CD8-positive, alpha-beta memory T cell (primary cell): ENCODE measurements around the gene KLHL33. TPM values are rescaled to one million over a fixed set of nuclear protein-coding genes. Genes with fewer than 3 reads are reported as not detected.
A peak's percentile ranks its signal among the peaks of the same experiment; 100 is the strongest.

Experiments used
- CTCF ChIA-PET: fragments of 350-600 bp; sonication (Branson Sonifier 250); formaldehyde crosslinking; loops from one replicate; lab custom pipeline; 2021; ENCODE audit warnings: antibody characterized with exemption; lab: Charles Lee
- POLR2A ChIA-PET: fragments of 350-600 bp; sonication (Branson Sonifier 250); formaldehyde crosslinking; loops from one replicate; lab custom pipeline; 2021; ENCODE audit warnings: antibody characterized with exemption; lab: Charles Lee
- DNase-seq, 5 donors: peaks; one replicate each; pipeline versions ENCODE4 v3.0.0 to v3.0.0-alpha.2; 2020 to 2022; ENCODE audit warnings: mixed read lengths in 1 of 5
- H3K27ac ChIP-seq: one replicate; pipeline ENCODE4 v1.7.0; 2013; ENCODE audit warnings: low read depth, mild to moderate bottlenecking, low read length, moderate library complexity
- H3K27me3 ChIP-seq: 2 replicates; pipeline ENCODE4 v1.7.0; 2013; ENCODE audit warnings: low read length, mild to moderate bottlenecking; ENCODE audit not compliant: insufficient read depth, poor library complexity, severe bottlenecking
- H3K36me3 ChIP-seq: 2 replicates; pipeline ENCODE4 v1.7.0; 2013; ENCODE audit warnings: mild to moderate bottlenecking, low read length, moderate library complexity; ENCODE audit not compliant: insufficient read depth
- H3K4me1 ChIP-seq: 2 replicates; pipeline ENCODE4 v1.7.0; 2013; ENCODE audit warnings: mild to moderate bottlenecking, low read length, moderate library complexity; ENCODE audit not compliant: insufficient read depth
- H3K4me3 ChIP-seq: 2 replicates; pipeline ENCODE4 v1.7.0; 2013; ENCODE audit warnings: mild to moderate bottlenecking, low read length
- H3K9me3 ChIP-seq: 2 replicates; pipeline ENCODE4 v1.7.0; 2013; ENCODE audit warnings: mild to moderate bottlenecking, low read length
- H3K27ac Mint-ChIP-seq, 8 donors: one replicate each; pipeline ENCODE4 v1.8.0; 2020 to 2021; ENCODE audit warnings: mixed read lengths in 8 of 8, mild to moderate bottlenecking in 6 of 8, inconsistent platforms in 3 of 8, moderate library complexity in 3 of 8
- H3K27me3 Mint-ChIP-seq, 2 donors: one replicate each; pipeline ENCODE4 v1.8.0; 2020 to 2021; ENCODE audit warnings: mixed read lengths in 2 of 2, mild to moderate bottlenecking in 1 of 2, moderate library complexity in 1 of 2
- H3K36me3 Mint-ChIP-seq, 3 donors: one replicate each; pipeline ENCODE4 v1.8.0; 2020 to 2021; ENCODE audit warnings: mixed read lengths in 3 of 3, inconsistent platforms in 1 of 3, mild to moderate bottlenecking in 1 of 3
- H3K4me1 Mint-ChIP-seq, 3 donors: one replicate each; pipeline ENCODE4 v1.8.0; 2020 to 2021; ENCODE audit warnings: mixed read lengths in 3 of 3, inconsistent platforms in 1 of 3, mild to moderate bottlenecking in 1 of 3
- H3K4me3 Mint-ChIP-seq, 7 donors: one replicate each; pipeline ENCODE4 v1.8.0; 2020 to 2021; ENCODE audit warnings: mixed read lengths in 7 of 7, mild to moderate bottlenecking in 6 of 7, moderate library complexity in 4 of 7, inconsistent platforms in 2 of 7
- H3K9me3 Mint-ChIP-seq, 5 donors: one replicate each; pipeline ENCODE4 v1.8.0; 2020 to 2022; ENCODE audit warnings: mixed read lengths in 5 of 5, mild to moderate bottlenecking in 3 of 5, moderate library complexity in 2 of 5, inconsistent platforms in 1 of 5
- polyA plus RNA-seq: library from polyadenylated mRNA; unstranded; fragments of 300-500 nt; fragmentation: Illumina TruSeq; gene quantifications from one replicate; pipeline ENCODE4 v1.2.3, GENCODE V29; 2021
- total RNA-seq, 2 experiments: library from RNA; stranded (reverse); gene quantifications; one replicate each; pipeline ENCODE4 v1.2.3, GENCODE V29; 2021

The KLHL33 gene
- total and polyA plus RNA-seq, 3 experiments from 2014 or later, result 0.09 to 0.12 (median 0.09) TPM

DNA sequence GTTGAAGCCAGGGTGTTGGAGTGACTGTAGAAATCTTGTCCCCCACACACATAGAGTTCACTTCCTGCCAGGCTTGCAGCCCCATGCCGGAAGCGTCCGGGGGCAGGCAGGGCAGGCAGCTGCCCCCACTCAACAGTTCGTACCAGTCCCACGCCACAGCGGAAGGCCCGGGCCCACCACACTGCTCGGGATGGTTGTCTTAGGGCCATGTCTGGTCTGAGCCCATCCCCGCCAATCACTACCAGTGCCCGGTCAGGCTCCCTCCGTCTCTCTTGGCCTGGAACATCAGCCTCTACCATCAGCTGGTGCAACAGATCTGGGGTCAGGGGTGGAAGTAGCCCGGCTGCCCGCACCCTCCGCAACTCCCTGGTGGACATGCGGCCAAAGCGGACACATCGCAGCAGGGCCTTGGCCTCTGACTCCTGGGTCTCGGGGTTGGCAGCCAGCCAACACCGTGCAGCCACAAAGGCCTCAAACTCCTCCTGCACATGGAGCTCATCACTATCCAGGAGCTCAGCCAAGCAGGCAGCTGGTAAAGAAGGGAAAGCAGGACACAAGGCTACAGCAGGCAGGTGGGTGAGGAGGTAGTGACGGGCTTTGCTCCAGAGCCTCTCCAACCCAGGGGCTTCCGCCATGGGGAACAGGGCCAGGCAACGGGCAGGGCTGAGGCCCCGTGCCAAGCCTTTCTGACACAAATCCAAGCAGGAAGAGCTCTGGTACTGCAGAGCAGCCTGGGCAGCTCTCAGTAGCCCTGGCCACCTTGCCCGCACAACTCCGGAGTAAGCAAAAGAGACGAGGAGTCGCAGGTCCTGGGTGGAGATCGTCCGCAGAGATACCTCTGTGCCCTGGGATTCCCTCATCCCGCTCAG, 5.9 kb downstream of the KLHL33 start:
- Mint-ChIP-seq H3K4me3 (peak overlapping the region in 2 of 7 donors; percentile 21 to 44), H3K27me3 (no peaks in the 10 kb centered on the region), H3K27ac (peak overlapping the region in 4 of 8 donors; percentile 37 to 64 (median 56)), H3K4me1 (peaks cover 22 to 26% (median 22%) of the 10 kb centered on the region in 3 donors), H3K9me3 (no peaks in the 10 kb centered on the region), H3K36me3 (no peaks in the 10 kb centered on the region)
- Histone ChIP-seq H3K36me3 (no peaks in the 10 kb centered on the region), H3K4me1 (peaks cover 21% of the 10 kb centered on the region), H3K27ac (no peak overlapping the region), H3K27me3 (no peaks in the 10 kb centered on the region), H3K9me3 (no peaks in the 10 kb centered on the region), H3K4me3 (no peak overlapping the region)
- POLR2A ChIA-PET, result interaction anchor here (1.0 to 1.3 kb wide), 2 partner anchors 17 to 31 kb away, joined by 3 to 4 read pairs; partner anchors contain the start of gene PIP4P1
- peak in 1 of 5 donors; percentile 41 for DNase-seq
- CTCF ChIA-PET, result interaction anchor here (2.8 kb wide), 1 partner anchor 15 kb away, joined by 13 read pairs; no protein-coding TSS in a partner anchor

DNA sequence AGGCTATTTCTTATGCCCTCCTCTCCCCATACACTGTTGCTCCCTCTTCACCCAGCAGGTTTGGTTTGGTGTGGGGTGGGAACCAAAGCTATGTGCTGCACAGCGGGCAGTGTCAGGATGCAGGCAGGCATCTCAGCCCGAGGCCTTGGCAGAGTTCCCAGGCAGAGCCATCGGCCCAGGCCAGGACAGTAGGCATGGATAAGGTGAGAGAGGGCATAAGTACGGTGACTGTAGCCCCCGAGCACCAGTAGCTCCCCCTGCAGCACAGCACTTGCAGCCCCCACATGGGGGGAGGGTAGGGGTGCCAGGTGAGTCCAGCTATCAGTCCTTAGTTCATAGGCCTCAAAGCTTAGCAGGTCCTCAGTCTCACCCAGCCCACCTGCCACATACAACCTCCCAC, 7.2 kb downstream of the KLHL33 start:
- no peaks in the 10 kb centered on the region for H3K9me3 ChIP-seq
- no peaks in the 10 kb centered on the region for H3K27me3 ChIP-seq
- Mint-ChIP-seq H3K9me3 (no peaks in the 10 kb centered on the region), H3K4me3 (peak overlapping the region in 1 of 7 donors; percentile 4), H3K27ac (peak overlapping the region in 1 of 8 donors; percentile 73), H3K27me3 (no peaks in the 10 kb centered on the region), H3K36me3 (no peaks in the 10 kb centered on the region), H3K4me1 (peaks cover 22 to 26% (median 22%) of the 10 kb centered on the region in 3 donors)
- no peak overlapping the region for H3K27ac ChIP-seq
- POLR2A ChIA-PET, result no interaction called here
- no peak for DNase-seq
- peaks cover 21% of the 10 kb centered on the region for H3K4me1 ChIP-seq
- no peak overlapping the region for H3K4me3 ChIP-seq
- CTCF ChIA-PET, result interaction anchor here (0.9 to 2.8 kb wide), 2 partner anchors 13 to 123 kb away, joined by 3 to 13 read pairs; partner anchors contain the start of gene TTC5
- H3K36me3 ChIP-seq, result no peaks in the 10 kb centered on the region

DNA sequence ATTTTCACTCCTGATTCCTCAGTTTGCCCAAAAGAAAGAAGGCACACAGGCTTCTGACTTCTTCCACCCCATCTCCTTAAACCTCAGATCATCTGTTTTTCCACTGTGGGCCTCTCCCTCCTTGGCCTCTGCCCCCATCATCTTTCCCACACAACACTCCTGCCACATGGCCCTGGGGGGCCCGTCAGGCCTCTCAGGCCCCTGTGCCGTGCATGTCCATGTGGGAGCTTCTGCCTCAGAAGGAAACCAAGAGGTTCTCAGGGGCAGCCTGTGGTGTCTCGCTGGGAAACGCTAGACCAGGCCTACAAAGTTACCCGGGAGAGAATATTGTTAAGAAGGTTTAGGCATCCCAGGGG, 8.0 kb downstream of the KLHL33 start:
- Mint-ChIP-seq H3K9me3 (no peaks in the 10 kb centered on the region), H3K27me3 (no peaks in the 10 kb centered on the region), H3K4me3 (peak overlapping the region in 4 of 7 donors; percentile 12 to 65 (median 40)), H3K36me3 (no peaks in the 10 kb centered on the region), H3K27ac (peak overlapping the region in 5 of 8 donors; percentile 49 to 89 (median 64)), H3K4me1 (peaks cover 22 to 26% (median 22%) of the 10 kb centered on the region in 3 donors)
- no peak overlapping the region for H3K27ac ChIP-seq
- no peaks in the 10 kb centered on the region for H3K9me3 ChIP-seq
- CTCF ChIA-PET, result interaction anchor here (2.8 kb wide), 1 partner anchor 13 kb away, joined by 13 read pairs; no protein-coding TSS in a partner anchor
- POLR2A ChIA-PET, result no interaction called here
- H3K4me3 ChIP-seq, result no peak overlapping the region
- no peak for DNase-seq
- no peaks in the 10 kb centered on the region for H3K36me3 ChIP-seq
- H3K4me1 ChIP-seq, result peaks cover 21% of the 10 kb centered on the region
- H3K27me3 ChIP-seq, result no peaks in the 10 kb centered on the region

DNA sequence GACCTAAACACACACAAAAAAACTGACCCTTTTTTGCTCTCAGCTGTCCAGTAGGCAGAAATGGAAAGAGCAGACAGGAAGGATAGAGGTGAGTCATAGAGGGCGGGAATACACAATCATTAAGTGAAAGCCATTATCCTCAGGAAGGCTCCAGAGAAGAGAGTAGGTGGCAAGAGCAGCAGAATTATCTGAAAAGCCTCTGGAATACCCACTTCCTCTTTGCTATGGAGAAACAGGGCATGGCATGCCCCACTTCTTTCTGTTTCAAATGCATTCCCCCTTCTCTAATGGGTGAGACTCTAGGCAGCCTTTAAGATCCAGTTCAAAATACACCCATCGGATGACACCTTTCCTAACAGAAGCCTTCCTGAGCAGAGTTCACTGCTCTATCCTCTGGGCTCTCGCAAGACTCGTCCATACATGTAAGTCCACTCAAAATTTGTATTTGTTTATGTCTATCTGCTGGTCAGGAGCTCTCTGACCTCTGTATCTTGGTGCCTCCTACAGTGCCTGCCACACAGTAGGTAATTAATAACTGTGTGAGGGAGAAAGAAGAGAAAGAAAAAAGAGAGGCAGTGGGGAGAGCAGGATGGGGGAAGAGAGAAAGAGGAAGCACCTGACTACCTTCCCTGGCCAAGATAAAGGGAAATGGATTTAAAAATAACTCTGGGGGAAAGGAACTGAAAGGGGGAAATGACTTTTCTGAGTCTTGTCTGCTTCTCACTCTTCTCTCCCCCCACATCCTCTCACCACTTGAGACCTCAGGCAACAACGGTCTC, 8.5 kb downstream of the KLHL33 start:
- no peaks in the 10 kb centered on the region for H3K27me3 ChIP-seq
- Mint-ChIP-seq H3K4me3 (peak overlapping the region in 4 of 7 donors; percentile 12 to 65 (median 40)), H3K36me3 (no peaks in the 10 kb centered on the region), H3K27me3 (no peaks in the 10 kb centered on the region), H3K4me1 (peaks cover 22 to 26% (median 22%) of the 10 kb centered on the region in 3 donors), H3K27ac (peak overlapping the region in 6 of 8 donors; percentile 1 to 89 (median 62)), H3K9me3 (no peaks in the 10 kb centered on the region)
- H3K36me3 ChIP-seq, result no peaks in the 10 kb centered on the region
- peak overlapping the region; percentile 28 for H3K27ac ChIP-seq
- no peak for DNase-seq
- ChIA-PET POLR2A (no interaction called here), CTCF (no interaction called here)
- no peak overlapping the region for H3K4me3 ChIP-seq
- H3K9me3 ChIP-seq, result no peaks in the 10 kb centered on the region
- peaks cover 21% of the 10 kb centered on the region for H3K4me1 ChIP-seq

DNA sequence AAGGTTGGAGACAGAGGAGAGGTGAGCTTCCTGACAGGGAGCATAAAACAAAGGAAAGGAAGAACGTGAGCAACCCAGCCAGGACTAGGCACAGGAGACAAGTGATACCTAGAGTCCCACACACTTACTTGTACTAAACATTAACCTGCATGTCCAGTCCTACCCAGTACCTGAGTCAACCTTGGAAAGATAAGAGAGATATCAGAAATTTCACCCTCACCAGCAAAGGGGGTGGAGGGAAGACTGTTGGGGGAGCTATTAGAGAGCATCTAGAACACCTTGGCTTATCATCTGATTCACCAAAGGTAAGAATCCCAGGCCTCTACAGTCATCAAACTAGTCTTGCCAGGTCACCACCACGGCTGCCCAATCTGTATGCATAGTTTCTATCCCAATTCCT, 11.1 kb downstream of the KLHL33 start:
- CTCF ChIA-PET, result interaction anchor here (1.5 to 2.9 kb wide), 4 partner anchors 9 to 20 kb away, joined by 4 to 10 read pairs (median 6); partner anchors contain the start of gene TEP1
- H3K36me3 Mint-ChIP-seq, result no peaks in the 10 kb centered on the region
- peaks cover 21 to 26% (median 22%) of the 10 kb centered on the region in 3 donors for H3K4me1 Mint-ChIP-seq

GRCh38 chr14:20422886-20423285, 13.1 kb downstream of the KLHL33 start:
- no peaks in the 10 kb centered on the region for H3K36me3 Mint-ChIP-seq
- no peak overlapping the region for H3K4me3 ChIP-seq
- no peaks in the 10 kb centered on the region for H3K27me3 ChIP-seq
- H3K36me3 ChIP-seq, result no peaks in the 10 kb centered on the region
- no peak overlapping the region for H3K4me3 Mint-ChIP-seq
- peaks cover 8% of the 10 kb centered on the region in 3 donors for H3K4me1 Mint-ChIP-seq
- H3K27ac Mint-ChIP-seq, result peak overlapping the region in 1 of 8 donors; percentile 63
- no peaks in the 10 kb centered on the region for H3K9me3 ChIP-seq
- no peak for DNase-seq
- no peaks in the 10 kb centered on the region for H3K9me3 Mint-ChIP-seq
- ChIA-PET POLR2A (no interaction called here), CTCF (interaction anchor here (1.0 to 2.9 kb wide), 2 partner anchors 17 to 22 kb away, joined by 3 to 6 read pairs; no protein-coding TSS in a partner anchor)
- H3K4me1 ChIP-seq, result peaks cover 8% of the 10 kb centered on the region
- no peaks in the 10 kb centered on the region for H3K27me3 Mint-ChIP-seq
- no peak overlapping the region for H3K27ac ChIP-seq

More for the DNA sequence above, 11.1 kb downstream of the KLHL33 start:
- no peak for DNase-seq
- H3K27me3 Mint-ChIP-seq, result no peaks in the 10 kb centered on the region
- no peaks in the 10 kb centered on the region for H3K27me3 ChIP-seq
- H3K4me3 ChIP-seq, result no peak overlapping the region
- peaks cover 21% of the 10 kb centered on the region for H3K4me1 ChIP-seq
- no peak overlapping the region for H3K4me3 Mint-ChIP-seq
- H3K27ac ChIP-seq, result no peak overlapping the region
- POLR2A ChIA-PET, result no interaction called here
- H3K9me3 ChIP-seq, result no peaks in the 10 kb centered on the region
- no peaks in the 10 kb centered on the region for H3K36me3 ChIP-seq
- no peaks in the 10 kb centered on the region for H3K9me3 Mint-ChIP-seq
- H3K27ac Mint-ChIP-seq, result peak overlapping the region in 2 of 8 donors; percentile 5 to 20

DNA sequence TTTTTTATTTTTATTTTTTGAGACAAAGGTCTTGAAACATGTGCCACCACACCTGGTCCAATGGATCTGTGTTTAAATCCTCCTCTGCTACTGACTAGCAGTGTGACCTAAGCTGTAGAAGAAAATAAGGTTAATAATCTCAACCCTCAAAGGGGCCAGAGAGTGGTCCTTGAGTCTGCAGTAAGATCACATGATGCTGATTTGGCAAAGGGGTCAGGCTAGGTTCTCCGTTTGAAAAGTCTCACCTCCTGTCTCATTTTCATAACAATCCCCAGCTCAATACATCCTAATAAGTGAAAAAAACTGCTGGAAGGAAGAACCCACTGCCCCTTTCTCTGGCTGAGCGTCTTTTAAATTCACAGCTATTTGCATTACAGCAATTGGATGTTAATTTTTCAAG, 14.7 kb downstream of the KLHL33 start:
- POLR2A ChIA-PET, result no interaction called here
- Histone ChIP-seq H3K36me3 (no peaks in the 10 kb centered on the region), H3K27ac (no peak overlapping the region), H3K4me3 (no peak overlapping the region), H3K9me3 (no peaks in the 10 kb centered on the region), H3K4me1 (peaks cover under 1% of the 10 kb centered on the region), H3K27me3 (no peaks in the 10 kb centered on the region)
- no peaks in the 10 kb centered on the region for H3K27me3 Mint-ChIP-seq
- no peak for DNase-seq
- H3K27ac Mint-ChIP-seq, result no peak overlapping the region
- peaks cover 0 to 2% (median under 1%) of the 10 kb centered on the region in 3 donors for H3K4me1 Mint-ChIP-seq
- H3K36me3 Mint-ChIP-seq, result no peaks in the 10 kb centered on the region
- H3K4me3 Mint-ChIP-seq, result no peak overlapping the region
- no peaks in the 10 kb centered on the region for H3K9me3 Mint-ChIP-seq
- CTCF ChIA-PET, result interaction anchor here (1.4 kb wide), 1 partner anchor 189 kb away, joined by 3 read pairs; no protein-coding TSS in a partner anchor
